ENCODE measurements around the gene ATAD3B. TPM values are rescaled to one million over a fixed set of nuclear protein-coding genes. Genes with fewer than 3 reads are reported as not detected.
A peak's percentile ranks its signal among the peaks of the same experiment; 100 is the strongest.

ATAD3B gene
- 12.8 TPM for polyA plus RNA-seq (2013)

DNA sequence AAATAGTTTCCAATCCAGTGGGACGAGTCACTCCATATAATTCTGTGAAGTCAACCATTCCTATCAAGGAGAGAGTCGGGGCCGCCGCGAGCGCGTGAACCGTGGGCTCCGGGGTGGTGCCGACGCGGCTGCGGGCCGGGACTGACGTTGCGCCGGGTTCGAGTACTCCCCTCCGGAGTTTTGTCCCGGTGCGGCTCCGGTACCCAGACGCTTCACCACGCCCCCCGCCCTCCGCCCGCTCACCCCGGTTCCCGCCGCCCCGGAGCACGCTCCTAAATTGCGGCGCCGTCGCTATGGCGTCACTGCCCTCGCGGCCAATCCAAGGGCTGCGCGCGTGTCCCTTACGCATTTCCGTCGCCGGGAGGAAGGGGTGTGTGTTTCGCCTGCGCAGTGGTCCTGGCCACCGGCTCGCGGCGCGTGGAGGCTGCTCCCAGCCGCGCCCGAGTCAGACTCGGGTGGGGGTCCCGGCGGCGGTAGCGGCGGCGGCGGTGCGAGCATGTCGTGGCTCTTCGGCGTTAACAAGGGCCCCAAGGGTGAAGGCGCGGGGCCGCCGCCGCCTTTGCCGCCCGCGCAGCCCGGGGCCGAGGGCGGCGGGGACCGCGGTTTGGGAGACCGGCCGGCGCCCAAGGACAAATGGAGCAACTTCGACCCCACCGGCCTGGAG, at the start of gene ATAD3B:
TSS of gene ATAD3B (plus strand) at position 377 of the 664 bp plus-strand sequence. CDS start at position 497, 120 bp downstream.
- under 1% methylated on average over 42 of the region's 87 CpGs for WGBS (ENCODE audit: insufficient coverage)
- ChIA-PET CTCF (no interaction called here), POLR2A (no interaction called here)
- Histone ChIP-seq H3K27ac (ENCODE audit: insufficient read depth in 1 of 2, low read depth in 1 of 2, low read length in 2 of 2, poor library complexity in 1 of 2, severe bottlenecking in 2 of 2) (peak within 1 kb of the TSS; percentile 66 to 84), H3K4me1 (ENCODE audit: control extremely low read depth in 1 of 4, control insufficient read depth in 4 of 4, insufficient read depth in 4 of 4, low read length in 3 of 4) (peaks cover 7 to 23% (median 14%) of the 10 kb centered on the region in 4 experiments), H3K36me3 (ENCODE audit: control insufficient read depth in 4 of 4, insufficient read depth in 4 of 4, low read length in 3 of 4) (peaks cover 0 to 2% (median 0%) of the 10 kb centered on the region in 4 experiments), H3K9me3 (ENCODE audit: control extremely low read depth in 1 of 5, control insufficient read depth in 4 of 5, insufficient read depth in 2 of 5, low read depth in 1 of 5, low read length in 4 of 5) (no peaks in the 10 kb centered on the region), H3K27me3 (replicated peaks in 2 of 5; ENCODE audit: control insufficient read depth in 4 of 5, insufficient read depth in 5 of 5, low read length in 4 of 5) (no peaks in the 10 kb centered on the region), H3K4me3 (ENCODE audit: control insufficient read depth in 1 of 7, extremely low read depth in 1 of 7, insufficient read depth in 4 of 7, low read depth in 2 of 7, low read length in 6 of 7) (peak within 1 kb of the TSS; percentile 50 to 92 (median 85))
- peak; percentile 92 to 95 (median 92) for DNase-seq

GRCh38 chr1:1421907-1422464, 49.6 kb upstream of the ATAD3B start:
- H3K36me3 ChIP-seq (ENCODE audit: control insufficient read depth in 4 of 4, insufficient read depth in 4 of 4, low read length in 3 of 4) = no peaks in the 10 kb centered on the region
- no peak overlapping the region for H3K27ac ChIP-seq (ENCODE audit: insufficient read depth in 1 of 2, low read depth in 1 of 2, low read length in 2 of 2, poor library complexity in 1 of 2, severe bottlenecking in 2 of 2)
- peaks cover 0 to 17% (median 0%) of the 10 kb centered on the region in 5 experiments for H3K27me3 ChIP-seq (replicated peaks in 2 of 5; ENCODE audit: control insufficient read depth in 4 of 5, insufficient read depth in 5 of 5, low read length in 4 of 5)
- WGBS (ENCODE audit: insufficient coverage) = 100% methylated on average over 1 of the region's 7 CpGs
- ChIA-PET CTCF (no interaction called here), POLR2A (no interaction called here)
- H3K4me3 ChIP-seq (ENCODE audit: control insufficient read depth in 1 of 7, extremely low read depth in 1 of 7, insufficient read depth in 4 of 7, low read depth in 2 of 7, low read length in 6 of 7) = no peak overlapping the region
- no peak for DNase-seq
- peaks cover 0 to 24% (median 12%) of the 10 kb centered on the region in 4 experiments for H3K4me1 ChIP-seq (ENCODE audit: control extremely low read depth in 1 of 4, control insufficient read depth in 4 of 4, insufficient read depth in 4 of 4, low read length in 3 of 4)
- no peaks in the 10 kb centered on the region for H3K9me3 ChIP-seq (ENCODE audit: control extremely low read depth in 1 of 5, control insufficient read depth in 4 of 5, insufficient read depth in 2 of 5, low read depth in 1 of 5, low read length in 4 of 5)

DNA sequence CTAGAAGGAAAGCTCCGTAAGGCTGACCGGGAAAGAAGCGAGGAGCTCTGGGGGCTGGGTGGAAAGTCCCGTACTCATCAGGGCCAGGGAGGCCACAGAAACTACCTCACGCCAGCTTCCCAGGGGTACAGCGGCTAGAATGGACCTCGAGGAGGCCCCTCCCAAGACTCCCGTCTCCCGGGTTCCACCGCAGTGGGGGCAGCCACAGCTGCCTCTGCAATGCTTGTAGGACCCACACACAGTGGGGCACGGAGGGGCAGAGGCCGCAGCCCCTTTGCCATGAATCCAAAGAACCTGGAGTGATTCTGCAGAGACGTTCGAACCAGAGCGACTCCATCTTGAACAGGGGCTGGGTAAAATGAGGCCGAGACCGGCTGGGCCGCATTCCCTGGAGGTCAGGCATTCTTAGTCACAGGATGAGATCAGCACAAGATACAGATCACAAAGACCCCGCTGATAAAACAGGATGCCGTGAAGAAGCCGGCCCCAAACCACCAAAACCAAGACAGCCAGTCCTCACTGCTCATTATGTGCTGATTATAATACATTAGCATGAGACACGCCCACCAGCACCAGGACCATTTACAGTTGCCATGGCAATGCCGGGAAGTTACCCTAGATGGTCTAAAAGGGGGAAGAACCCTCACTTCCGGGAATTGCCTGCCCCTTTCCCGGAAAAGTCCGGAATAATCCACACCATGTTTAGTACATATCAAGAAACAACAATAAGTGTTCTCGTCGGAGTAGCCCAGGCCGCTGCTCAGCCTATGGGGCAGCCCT, 48.9 kb upstream of the ATAD3B start:
- Histone ChIP-seq H3K4me3 (ENCODE audit: control insufficient read depth in 1 of 7, extremely low read depth in 1 of 7, insufficient read depth in 4 of 7, low read depth in 2 of 7, low read length in 6 of 7) (no peak overlapping the region), H3K27ac (ENCODE audit: insufficient read depth in 1 of 2, low read depth in 1 of 2, low read length in 2 of 2, poor library complexity in 1 of 2, severe bottlenecking in 2 of 2) (no peak overlapping the region), H3K27me3 (replicated peaks in 2 of 5; ENCODE audit: control insufficient read depth in 4 of 5, insufficient read depth in 5 of 5, low read length in 4 of 5) (peaks cover 0 to 17% (median 0%) of the 10 kb centered on the region in 5 experiments), H3K4me1 (ENCODE audit: control extremely low read depth in 1 of 4, control insufficient read depth in 4 of 4, insufficient read depth in 4 of 4, low read length in 3 of 4) (peaks cover 0 to 26% (median 12%) of the 10 kb centered on the region in 4 experiments), H3K9me3 (ENCODE audit: control extremely low read depth in 1 of 5, control insufficient read depth in 4 of 5, insufficient read depth in 2 of 5, low read depth in 1 of 5, low read length in 4 of 5) (no peaks in the 10 kb centered on the region), H3K36me3 (ENCODE audit: control insufficient read depth in 4 of 4, insufficient read depth in 4 of 4, low read length in 3 of 4) (no peaks in the 10 kb centered on the region)
- CTCF ChIA-PET = no interaction called here
- POLR2A ChIA-PET = no interaction called here
- WGBS (ENCODE audit: insufficient coverage) = 83% methylated on average over 13 of the region's 29 CpGs
- DNase-seq = no peak

DNA sequence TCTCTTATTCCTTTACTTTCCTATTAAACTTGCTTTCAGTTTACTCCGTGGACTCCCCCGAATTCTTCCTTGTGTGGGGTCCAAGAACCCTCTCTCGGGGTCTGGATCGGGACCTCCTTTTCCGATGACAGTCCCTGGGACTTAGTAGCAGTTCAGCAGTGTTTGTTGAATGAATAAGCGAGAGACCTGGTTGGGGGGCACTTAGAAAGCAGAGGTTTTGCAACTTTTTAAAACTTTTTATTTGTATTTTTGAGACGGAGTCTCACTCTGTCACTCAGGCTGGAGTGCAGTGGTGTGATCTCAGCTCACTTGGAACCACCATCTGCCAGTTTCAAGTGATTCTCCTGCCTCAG, 48.3 kb upstream of the ATAD3B start:
- Histone ChIP-seq H3K27ac (ENCODE audit: insufficient read depth in 1 of 2, low read depth in 1 of 2, low read length in 2 of 2, poor library complexity in 1 of 2, severe bottlenecking in 2 of 2) (no peak overlapping the region), H3K4me3 (ENCODE audit: control insufficient read depth in 1 of 7, extremely low read depth in 1 of 7, insufficient read depth in 4 of 7, low read depth in 2 of 7, low read length in 6 of 7) (no peak overlapping the region), H3K27me3 (replicated peaks in 2 of 5; ENCODE audit: control insufficient read depth in 4 of 5, insufficient read depth in 5 of 5, low read length in 4 of 5) (peaks cover 0 to 17% (median 0%) of the 10 kb centered on the region in 5 experiments), H3K9me3 (ENCODE audit: control extremely low read depth in 1 of 5, control insufficient read depth in 4 of 5, insufficient read depth in 2 of 5, low read depth in 1 of 5, low read length in 4 of 5) (no peaks in the 10 kb centered on the region), H3K4me1 (ENCODE audit: control extremely low read depth in 1 of 4, control insufficient read depth in 4 of 4, insufficient read depth in 4 of 4, low read length in 3 of 4) (peaks cover 0 to 28% (median 13%) of the 10 kb centered on the region in 4 experiments), H3K36me3 (ENCODE audit: control insufficient read depth in 4 of 4, insufficient read depth in 4 of 4, low read length in 3 of 4) (no peaks in the 10 kb centered on the region)
- no peak for DNase-seq
- ChIA-PET CTCF (interaction anchor here (1.6 kb wide), 1 partner anchor 16 kb away, joined by 3 read pairs; no protein-coding TSS in a partner anchor), POLR2A (interaction anchor here (0.6 kb wide), 1 partner anchor 192 kb away, joined by 3 read pairs; no protein-coding TSS in a partner anchor)
- WGBS (ENCODE audit: insufficient coverage) = 96% methylated on average over 6 of the region's 7 CpGs

GRCh38 chr1:1424707-1425106, 46.9 kb upstream of the ATAD3B start:
- DNase-seq = no peak
- Histone ChIP-seq H3K36me3 (ENCODE audit: control insufficient read depth in 4 of 4, insufficient read depth in 4 of 4, low read length in 3 of 4) (no peaks in the 10 kb centered on the region), H3K4me1 (ENCODE audit: control extremely low read depth in 1 of 4, control insufficient read depth in 4 of 4, insufficient read depth in 4 of 4, low read length in 3 of 4) (peaks cover 0 to 23% (median 12%) of the 10 kb centered on the region in 4 experiments), H3K27me3 (replicated peaks in 2 of 5; ENCODE audit: control insufficient read depth in 4 of 5, insufficient read depth in 5 of 5, low read length in 4 of 5) (peaks cover 0 to 11% (median 0%) of the 10 kb centered on the region in 5 experiments), H3K4me3 (ENCODE audit: control insufficient read depth in 1 of 7, extremely low read depth in 1 of 7, insufficient read depth in 4 of 7, low read depth in 2 of 7, low read length in 6 of 7) (no peak overlapping the region), H3K9me3 (ENCODE audit: control extremely low read depth in 1 of 5, control insufficient read depth in 4 of 5, insufficient read depth in 2 of 5, low read depth in 1 of 5, low read length in 4 of 5) (no peaks in the 10 kb centered on the region), H3K27ac (ENCODE audit: insufficient read depth in 1 of 2, low read depth in 1 of 2, low read length in 2 of 2, poor library complexity in 1 of 2, severe bottlenecking in 2 of 2) (no peak overlapping the region)
- 98% methylated on average over 9 of the region's 15 CpGs for WGBS (ENCODE audit: insufficient coverage)
- ChIA-PET POLR2A (no interaction called here), CTCF (interaction anchor here (0.8 to 1.8 kb wide), 6 partner anchors 9 to 17 kb away, joined by 3 to 6 read pairs (median 4); no protein-coding TSS in a partner anchor)

DNA sequence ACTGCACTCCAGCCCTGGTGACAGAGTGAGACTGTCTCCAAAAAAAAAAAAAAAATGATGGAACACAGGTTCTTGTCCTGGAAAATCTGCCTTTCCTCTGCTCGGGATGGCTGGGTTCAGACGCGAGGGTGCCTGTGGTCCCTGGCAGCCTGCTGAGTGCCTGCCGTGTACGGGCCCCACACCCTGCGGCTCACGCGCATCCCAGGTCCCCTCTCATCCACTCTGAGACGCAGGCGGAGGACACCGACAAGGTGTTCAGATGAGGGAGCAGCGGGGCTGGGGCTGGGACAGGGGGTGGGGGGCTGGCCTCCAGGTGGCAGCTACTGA, 46.2 kb upstream of the ATAD3B start:
- peaks cover 0 to 22% (median 11%) of the 10 kb centered on the region in 4 experiments for H3K4me1 ChIP-seq (ENCODE audit: control extremely low read depth in 1 of 4, control insufficient read depth in 4 of 4, insufficient read depth in 4 of 4, low read length in 3 of 4)
- ChIA-PET CTCF (interaction anchor here (0.8 to 1.8 kb wide), 4 partner anchors 10 to 12 kb away, joined by 3 to 5 read pairs (median 4); no protein-coding TSS in a partner anchor), POLR2A (no interaction called here)
- DNase-seq = no peak
- no peak overlapping the region for H3K4me3 ChIP-seq (ENCODE audit: control insufficient read depth in 1 of 7, extremely low read depth in 1 of 7, insufficient read depth in 4 of 7, low read depth in 2 of 7, low read length in 6 of 7)
- no peak overlapping the region for H3K27ac ChIP-seq (ENCODE audit: insufficient read depth in 1 of 2, low read depth in 1 of 2, low read length in 2 of 2, poor library complexity in 1 of 2, severe bottlenecking in 2 of 2)
- WGBS (ENCODE audit: insufficient coverage) = 90% methylated on average over 11 of the region's 12 CpGs
- peaks cover 0 to 10% (median 0%) of the 10 kb centered on the region in 5 experiments for H3K27me3 ChIP-seq (replicated peaks in 2 of 5; ENCODE audit: control insufficient read depth in 4 of 5, insufficient read depth in 5 of 5, low read length in 4 of 5)
- H3K36me3 ChIP-seq (ENCODE audit: control insufficient read depth in 4 of 4, insufficient read depth in 4 of 4, low read length in 3 of 4) = no peaks in the 10 kb centered on the region
- H3K9me3 ChIP-seq (ENCODE audit: control extremely low read depth in 1 of 5, control insufficient read depth in 4 of 5, insufficient read depth in 2 of 5, low read depth in 1 of 5, low read length in 4 of 5) = no peaks in the 10 kb centered on the region
